NCI-H187 (cell line): ENCODE results near the gene KRTAP10-5.
"Not testable (repeated sequence)": the region's sequence is repeated elsewhere in the genome, so short reads cannot be mapped to it uniquely, and the experiment has no call there.

ENCODE experiments used
- DNase-seq, 2 experiments: peaks; one replicate each; lab custom pipeline; 2025; lab: John Stamatoyannopoulos, UW

The KRTAP10-5 gene

GRCh38 chr21:44571844-44572782 lies 8.3 kb downstream of the KRTAP10-5 start:
- DNase-seq, result no peak

GRCh38 chr21:44571296-44571695 lies 9.1 kb downstream of the KRTAP10-5 start:
- no peak for DNase-seq

GRCh38 chr21:44569861-44570517 lies 10.4 kb downstream of the KRTAP10-5 start:
- no peak for DNase-seq

- no peak for DNase-seq
These were observed 11.5 kb downstream of the KRTAP10-5 start for GRCh38 chr21:44568667-44569556.

GRCh38 chr21:44568261-44568660 lies 12.1 kb downstream of the KRTAP10-5 start:
- no peak for DNase-seq

GRCh38 chr21:44567481-44568171 lies 12.8 kb downstream of the KRTAP10-5 start:
- DNase-seq, result no peak

- DNase-seq, result no peak
These were observed 14.0 kb downstream of the KRTAP10-5 start for GRCh38 chr21:44566403-44566802.

- no peak for DNase-seq
These were observed 15.4 kb downstream of the KRTAP10-5 start for GRCh38 chr21:44564886-44565598.

- no peak for DNase-seq
These were observed 16.3 kb downstream of the KRTAP10-5 start for GRCh38 chr21:44564099-44564498.

- DNase-seq, result no peak
These were observed 21.7 kb downstream of the KRTAP10-5 start, which contains the start of gene KRTAP10-3 for GRCh38 chr21:44558695-44559094. Gene KRTAP10-3, minus strand, starts transcription at chr21:44558795. Its CDS starts 80 bp downstream, at chr21:44558715.

GRCh38 chr21:44558329-44558675 lies 22.1 kb downstream of the KRTAP10-5 start:
- DNase-seq, result not testable (repeated sequence)

GRCh38 chr21:44557491-44558328 lies 22.7 kb downstream of the KRTAP10-5 start:
- DNase-seq, result no peak

GRCh38 chr21:44556879-44557278 lies 23.5 kb downstream of the KRTAP10-5 start:
- DNase-seq, result peak in 1 of 2 experiments; percentile 18

GRCh38 chr21:44555200-44555875 lies 25.1 kb downstream of the KRTAP10-5 start:
- no peak for DNase-seq

- no peak for DNase-seq
These were observed 27.7 kb downstream of the KRTAP10-5 start for GRCh38 chr21:44552681-44553080.

- DNase-seq, result no peak
These were observed 28.3 kb downstream of the KRTAP10-5 start for GRCh38 chr21:44552136-44552535.

GRCh38 chr21:44551340-44551961 lies 29.0 kb downstream of the KRTAP10-5 start, which contains the start of gene KRTAP10-2:
Gene KRTAP10-2, minus strand, starts transcription at chr21:44551505. Its CDS starts 47 bp downstream, at chr21:44551458.
- DNase-seq, result no peak

- DNase-seq, result no peak
These were observed 29.6 kb downstream of the KRTAP10-5 start for GRCh38 chr21:44550807-44551206.

- DNase-seq, result not testable (repeated sequence)
These were observed 30.1 kb downstream of the KRTAP10-5 start for GRCh38 chr21:44550285-44550684.
